Measurements from ENCODE around the gene HMGN4. TPM values are rescaled to one million over a fixed set of nuclear protein-coding genes. Genes with fewer than 3 reads are reported as not detected.

HMGN4 gene
- total RNA-seq, 1 experiment from 2014 or later: 73.8 TPM

DNA sequence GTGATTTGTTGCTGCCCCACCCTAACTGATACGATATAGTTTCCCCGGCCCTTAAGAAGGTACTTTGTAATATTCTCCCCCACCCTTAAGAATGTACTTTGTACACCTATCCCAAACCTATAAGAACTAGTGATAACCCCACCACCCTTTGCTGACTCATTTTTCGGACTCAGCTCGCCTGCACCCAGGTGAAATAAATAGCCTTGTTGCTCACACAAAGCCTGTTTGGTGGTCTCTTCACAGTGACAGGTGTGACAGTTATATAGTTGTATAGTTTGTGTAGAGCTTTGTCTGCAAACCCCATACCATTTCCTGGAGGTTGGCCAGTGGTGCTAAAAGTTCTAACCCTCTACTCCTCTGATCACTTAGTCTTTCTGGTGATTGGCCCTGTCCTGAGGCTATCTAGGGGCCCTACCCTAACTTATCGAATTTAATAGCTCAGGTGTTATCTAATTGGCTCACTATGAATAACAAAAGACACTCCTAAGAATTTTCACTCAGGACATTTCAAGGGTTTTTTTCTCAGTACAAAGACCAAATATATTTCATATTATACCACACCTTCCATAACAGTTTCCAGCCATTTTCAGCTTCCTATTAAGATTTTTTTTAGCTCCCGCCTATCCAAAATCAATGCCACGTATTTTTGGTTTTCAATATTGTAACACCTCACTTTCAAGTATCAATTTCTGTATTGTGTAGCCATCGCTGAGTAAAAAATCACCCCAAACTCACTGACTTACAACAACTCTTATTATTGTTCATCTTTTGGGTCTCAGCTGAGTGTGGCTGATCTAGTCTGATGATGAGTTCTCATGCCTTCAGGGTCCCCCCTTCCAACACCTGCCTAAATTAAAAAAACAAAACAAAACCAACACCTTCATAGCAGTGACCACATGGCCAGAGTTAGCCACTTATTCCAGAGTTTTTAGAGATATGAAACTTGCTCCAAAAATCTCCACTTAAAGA is 47.9 kb upstream of the HMGN4 start:
- ATAC-seq: no peak
- TF ChIP-seq SRF (IDR thresholded peaks at IDR 0.05; ENCODE audit: low read depth) (no peak), CBX3 (IDR thresholded peaks at IDR 0.05; ENCODE audit: low read depth) (no peak), JUND (IDR thresholded peaks at IDR 0.05) (no peak), EZH2phosphoT487 (IDR thresholded peaks at IDR 0.05; ENCODE audit: borderline replicate concordance) (no peak), TCF7L2 (IDR thresholded peaks at IDR 0.05; ENCODE audit: borderline replicate concordance, extremely low read depth, insufficient read depth, insufficient read length) (no peak), SIN3A (IDR thresholded peaks at IDR 0.05; ENCODE audit: low read depth) (no peak), ZFX (IDR thresholded peaks at IDR 0.05) (no peak), ZNF274 (IDR thresholded peaks at IDR 0.05; ENCODE audit: low read depth, low read length) (no peak)
- TF ChIP-seq, protein P1, sequence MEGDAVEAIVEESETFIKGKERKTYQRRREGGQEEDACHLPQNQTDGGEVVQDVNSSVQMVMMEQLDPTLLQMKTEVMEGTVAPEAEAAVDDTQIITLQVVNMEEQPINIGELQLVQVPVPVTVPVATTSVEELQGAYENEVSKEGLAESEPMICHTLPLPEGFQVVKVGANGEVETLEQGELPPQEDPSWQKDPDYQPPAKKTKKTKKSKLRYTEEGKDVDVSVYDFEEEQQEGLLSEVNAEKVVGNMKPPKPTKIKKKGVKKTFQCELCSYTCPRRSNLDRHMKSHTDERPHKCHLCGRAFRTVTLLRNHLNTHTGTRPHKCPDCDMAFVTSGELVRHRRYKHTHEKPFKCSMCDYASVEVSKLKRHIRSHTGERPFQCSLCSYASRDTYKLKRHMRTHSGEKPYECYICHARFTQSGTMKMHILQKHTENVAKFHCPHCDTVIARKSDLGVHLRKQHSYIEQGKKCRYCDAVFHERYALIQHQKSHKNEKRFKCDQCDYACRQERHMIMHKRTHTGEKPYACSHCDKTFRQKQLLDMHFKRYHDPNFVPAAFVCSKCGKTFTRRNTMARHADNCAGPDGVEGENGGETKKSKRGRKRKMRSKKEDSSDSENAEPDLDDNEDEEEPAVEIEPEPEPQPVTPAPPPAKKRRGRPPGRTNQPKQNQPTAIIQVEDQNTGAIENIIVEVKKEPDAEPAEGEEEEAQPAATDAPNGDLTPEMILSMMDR (IDR thresholded peaks at IDR 0.05 in 2 of 3, conservative IDR thresholded peaks at IDR 0.05 in 1 of 3; ENCODE audit: borderline replicate concordance in 1 of 3, insufficient read depth in 1 of 3, low read depth in 2 of 3, low read length in 2 of 3): no peak
- TF ChIP-seq, protein P2, sequence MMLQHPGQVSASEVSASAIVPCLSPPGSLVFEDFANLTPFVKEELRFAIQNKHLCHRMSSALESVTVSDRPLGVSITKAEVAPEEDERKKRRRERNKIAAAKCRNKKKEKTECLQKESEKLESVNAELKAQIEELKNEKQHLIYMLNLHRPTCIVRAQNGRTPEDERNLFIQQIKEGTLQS (IDR thresholded peaks at IDR 0.05): no peak
- TF ChIP-seq, protein P3, sequence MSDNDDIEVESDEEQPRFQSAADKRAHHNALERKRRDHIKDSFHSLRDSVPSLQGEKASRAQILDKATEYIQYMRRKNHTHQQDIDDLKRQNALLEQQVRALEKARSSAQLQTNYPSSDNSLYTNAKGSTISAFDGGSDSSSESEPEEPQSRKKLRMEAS (IDR thresholded peaks at IDR 0.05): no peak
- TF ChIP-seq, protein P4, sequence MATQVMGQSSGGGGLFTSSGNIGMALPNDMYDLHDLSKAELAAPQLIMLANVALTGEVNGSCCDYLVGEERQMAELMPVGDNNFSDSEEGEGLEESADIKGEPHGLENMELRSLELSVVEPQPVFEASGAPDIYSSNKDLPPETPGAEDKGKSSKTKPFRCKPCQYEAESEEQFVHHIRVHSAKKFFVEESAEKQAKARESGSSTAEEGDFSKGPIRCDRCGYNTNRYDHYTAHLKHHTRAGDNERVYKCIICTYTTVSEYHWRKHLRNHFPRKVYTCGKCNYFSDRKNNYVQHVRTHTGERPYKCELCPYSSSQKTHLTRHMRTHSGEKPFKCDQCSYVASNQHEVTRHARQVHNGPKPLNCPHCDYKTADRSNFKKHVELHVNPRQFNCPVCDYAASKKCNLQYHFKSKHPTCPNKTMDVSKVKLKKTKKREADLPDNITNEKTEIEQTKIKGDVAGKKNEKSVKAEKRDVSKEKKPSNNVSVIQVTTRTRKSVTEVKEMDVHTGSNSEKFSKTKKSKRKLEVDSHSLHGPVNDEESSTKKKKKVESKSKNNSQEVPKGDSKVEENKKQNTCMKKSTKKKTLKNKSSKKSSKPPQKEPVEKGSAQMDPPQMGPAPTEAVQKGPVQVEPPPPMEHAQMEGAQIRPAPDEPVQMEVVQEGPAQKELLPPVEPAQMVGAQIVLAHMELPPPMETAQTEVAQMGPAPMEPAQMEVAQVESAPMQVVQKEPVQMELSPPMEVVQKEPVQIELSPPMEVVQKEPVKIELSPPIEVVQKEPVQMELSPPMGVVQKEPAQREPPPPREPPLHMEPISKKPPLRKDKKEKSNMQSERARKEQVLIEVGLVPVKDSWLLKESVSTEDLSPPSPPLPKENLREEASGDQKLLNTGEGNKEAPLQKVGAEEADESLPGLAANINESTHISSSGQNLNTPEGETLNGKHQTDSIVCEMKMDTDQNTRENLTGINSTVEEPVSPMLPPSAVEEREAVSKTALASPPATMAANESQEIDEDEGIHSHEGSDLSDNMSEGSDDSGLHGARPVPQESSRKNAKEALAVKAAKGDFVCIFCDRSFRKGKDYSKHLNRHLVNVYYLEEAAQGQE (IDR thresholded peaks at IDR 0.05; ENCODE audit: low read depth): no peak
- Histone ChIP-seq H3K27me3 (ENCODE audit: insufficient read depth, low read length) (no peaks in the 10 kb centered on the region), H3K36me3 (ENCODE audit: control insufficient read depth in 1 of 2, insufficient read depth in 2 of 2, low read length in 2 of 2) (no peaks in the 10 kb centered on the region), H3K9ac (ENCODE audit: low read length) (no peak overlapping the region), H3K9me3 (ENCODE audit: control insufficient read depth in 1 of 2, insufficient read depth in 1 of 2, low read depth in 1 of 2, low read length in 2 of 2) (no peaks in the 10 kb centered on the region), H2AFZ (ENCODE audit: low read depth, low read length, poor library complexity, severe bottlenecking) (no peak overlapping the region), H3K4me1 (ENCODE audit: control insufficient read depth in 1 of 2, insufficient read depth in 2 of 2, low read length in 2 of 2) (no peaks in the 10 kb centered on the region), H3K9me2 (ENCODE audit: insufficient read depth) (no peaks in the 10 kb centered on the region), H4K20me1 (ENCODE audit: insufficient read depth) (no peaks in the 10 kb centered on the region), H3K27ac (ENCODE audit: low read depth, low read length) (no peak overlapping the region), H3K4me2 (ENCODE audit: low read length) (no peak overlapping the region), H3K4me3 (replicated peaks in 1 of 2; ENCODE audit: low read depth in 1 of 2, low read length in 2 of 2) (no peak overlapping the region), H3K79me2 (ENCODE audit: insufficient read depth, low read length) (no peaks in the 10 kb centered on the region)
- ChIA-PET RAD21 (ENCODE audit: low non-redundant PET in 1 of 2, low total read pairs in 2 of 2, uncharacterized antibody in 2 of 2, unreplicated experiment in 2 of 2) (interaction anchor here in 1 of 2 experiments (0.6 kb wide), 1 partner anchor 149 kb away, joined by 4 read pairs; no protein-coding TSS in a partner anchor), CTCF (no interaction called here), POLR2A (interaction anchor here (1.0 kb wide), 1 partner anchor 16 kb away, joined by 4 read pairs; no protein-coding TSS in a partner anchor)
- BruUV-seq (replicated peaks): no TSS peak
- DNase-seq (ENCODE audit: low read depth, low spot score): no peak
- intact Hi-C loops (cut with micrococcal nuclease): no loop called here

Measured in HCT116 (cell line).